Central memory CD8-positive, alpha-beta T cell (primary cell): ENCODE data around the gene EXD3.

ENCODE experiments used
- ATAC-seq: fragments of 150-1000 bp; cut with Tn5 transposase; replicated peaks from 2 replicates; pipeline ENCODE4 v1.10.0; 2022; ENCODE audit warnings: mild to moderate bottlenecking, moderate FRiP score, moderate number of reproducible peaks; ENCODE audit not compliant: poor library complexity, severe bottlenecking; ENCODE audit errors: extremely low read depth
- DNase-seq, 2 donors: peaks; one replicate each; pipeline ENCODE4 v3.0.0; 2021; ENCODE audit warnings: low spot score in 2 of 2
- H3K27ac Mint-ChIP-seq: one replicate; pipeline ENCODE4 v1.8.0; 2022; ENCODE audit warnings: low read depth, mild to moderate bottlenecking, moderate library complexity, mixed read lengths
- H3K27me3 Mint-ChIP-seq: one replicate; pipeline ENCODE4 v1.8.0; 2022; ENCODE audit warnings: mixed read lengths
- H3K36me3 Mint-ChIP-seq: one replicate; pipeline ENCODE4 v1.8.0; 2022; ENCODE audit warnings: mild to moderate bottlenecking, moderate library complexity, mixed read lengths; ENCODE audit not compliant: insufficient read depth
- H3K4me1 Mint-ChIP-seq: one replicate; pipeline ENCODE4 v1.8.0; 2022; ENCODE audit warnings: mixed read lengths
- H3K4me3 Mint-ChIP-seq: one replicate; pipeline ENCODE4 v1.8.0; 2022; ENCODE audit warnings: mild to moderate bottlenecking, moderate library complexity, mixed read lengths
- H3K9me3 Mint-ChIP-seq: one replicate; pipeline ENCODE4 v1.8.0; 2022; ENCODE audit warnings: mixed read lengths

Gene EXD3

DNA sequence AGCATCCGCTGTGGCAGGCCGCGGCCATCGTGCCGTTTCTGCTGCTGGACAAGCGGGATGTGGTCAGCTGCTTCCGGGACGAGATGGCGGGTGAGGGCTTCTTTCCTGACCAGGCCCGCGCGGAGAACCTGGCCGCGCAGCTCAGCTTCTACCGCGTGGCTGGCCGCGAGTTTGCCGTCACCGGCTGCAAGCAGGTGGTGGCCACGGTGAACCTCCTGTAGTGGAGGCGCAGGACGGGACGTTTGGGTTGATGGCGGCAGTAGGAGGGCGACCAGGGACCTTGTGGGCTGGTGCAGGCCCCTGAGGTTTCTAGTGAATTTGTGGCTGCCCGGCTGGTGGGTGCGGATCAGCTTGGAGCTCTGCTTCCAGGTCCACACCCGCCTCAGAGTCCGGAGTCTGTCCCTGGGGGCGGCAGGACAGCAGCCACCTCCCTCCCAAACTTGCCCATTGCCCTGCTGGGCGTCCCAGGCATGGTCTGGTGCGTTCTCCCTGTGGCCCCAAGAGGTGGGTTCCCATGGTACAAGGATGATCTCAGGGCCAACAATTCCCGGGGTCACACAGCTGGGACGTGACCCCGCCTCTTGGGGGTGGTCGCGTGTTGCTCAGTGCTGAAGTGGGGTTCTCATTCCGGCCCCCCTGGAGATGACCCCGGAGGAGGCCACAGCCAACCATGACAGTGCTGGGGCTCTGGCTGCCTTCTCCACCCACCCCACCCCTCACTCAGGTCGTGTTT, 143.1 kb downstream of the EXD3 start:
- no peaks in the 10 kb centered on the region for H3K9me3 Mint-ChIP-seq
- H3K4me3 Mint-ChIP-seq, result no peak overlapping the region
- ATAC-seq, result no peak
- no peak for DNase-seq
- no peak overlapping the region for H3K27ac Mint-ChIP-seq
- H3K27me3 Mint-ChIP-seq, result no peaks in the 10 kb centered on the region
- peaks cover 5% of the 10 kb centered on the region for H3K36me3 Mint-ChIP-seq
- H3K4me1 Mint-ChIP-seq, result peaks cover 13% of the 10 kb centered on the region

DNA sequence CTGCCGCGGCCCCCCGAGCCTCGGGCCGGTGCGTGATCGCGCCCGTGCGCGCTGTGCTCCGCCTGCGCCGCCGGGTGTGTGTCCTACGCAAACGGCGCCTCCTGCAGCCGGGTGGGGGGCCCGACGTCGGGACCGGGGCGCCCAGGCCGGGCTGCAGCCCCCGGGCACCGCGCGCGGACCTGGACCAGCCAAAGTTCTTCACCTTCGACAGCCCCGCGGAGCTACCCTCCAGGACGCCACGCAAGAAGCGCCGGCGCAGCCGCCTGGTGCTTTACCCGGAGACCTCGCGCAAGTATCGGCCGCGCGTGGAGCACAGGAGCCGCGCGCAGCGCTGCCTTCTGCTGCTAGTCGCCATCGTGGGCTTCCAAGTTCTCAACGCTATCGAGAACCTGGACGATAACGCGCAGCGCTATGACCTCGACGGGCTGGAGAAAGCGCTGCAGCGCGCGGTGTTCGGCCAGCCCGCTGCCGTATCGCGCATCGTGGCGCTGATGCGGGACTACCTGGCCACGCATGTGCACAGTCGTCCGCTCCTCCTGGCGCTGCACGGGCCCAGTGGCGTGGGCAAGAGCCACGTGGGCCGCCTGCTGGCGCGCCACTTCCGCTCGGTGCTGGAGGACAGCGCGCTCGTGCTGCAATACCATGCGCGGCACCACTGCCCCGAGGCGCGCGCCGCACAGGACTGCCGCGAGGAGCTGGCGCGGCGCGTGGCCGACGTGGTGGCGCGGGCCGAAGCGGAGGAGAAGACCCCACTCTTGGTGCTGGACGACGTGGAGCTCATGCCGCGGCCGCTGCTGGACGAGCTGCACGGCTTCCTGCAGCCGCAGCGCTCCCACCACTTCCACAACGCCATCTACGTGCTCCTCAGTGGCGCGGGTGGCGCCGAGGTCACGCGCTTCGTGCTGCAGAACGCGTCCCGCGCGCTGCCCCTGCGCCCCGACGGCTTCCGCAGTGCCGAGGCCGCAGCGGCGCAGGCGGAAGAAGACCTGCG, 143.9 kb downstream of the EXD3 start:
- H3K27ac Mint-ChIP-seq, result no peak overlapping the region
- peaks cover 19% of the 10 kb centered on the region for H3K4me1 Mint-ChIP-seq
- no peak overlapping the region for H3K4me3 Mint-ChIP-seq
- no peak for DNase-seq
- H3K27me3 Mint-ChIP-seq, result no peaks in the 10 kb centered on the region
- H3K36me3 Mint-ChIP-seq, result peaks cover 5% of the 10 kb centered on the region
- H3K9me3 Mint-ChIP-seq, result no peaks in the 10 kb centered on the region
- ATAC-seq, result no peak

DNA sequence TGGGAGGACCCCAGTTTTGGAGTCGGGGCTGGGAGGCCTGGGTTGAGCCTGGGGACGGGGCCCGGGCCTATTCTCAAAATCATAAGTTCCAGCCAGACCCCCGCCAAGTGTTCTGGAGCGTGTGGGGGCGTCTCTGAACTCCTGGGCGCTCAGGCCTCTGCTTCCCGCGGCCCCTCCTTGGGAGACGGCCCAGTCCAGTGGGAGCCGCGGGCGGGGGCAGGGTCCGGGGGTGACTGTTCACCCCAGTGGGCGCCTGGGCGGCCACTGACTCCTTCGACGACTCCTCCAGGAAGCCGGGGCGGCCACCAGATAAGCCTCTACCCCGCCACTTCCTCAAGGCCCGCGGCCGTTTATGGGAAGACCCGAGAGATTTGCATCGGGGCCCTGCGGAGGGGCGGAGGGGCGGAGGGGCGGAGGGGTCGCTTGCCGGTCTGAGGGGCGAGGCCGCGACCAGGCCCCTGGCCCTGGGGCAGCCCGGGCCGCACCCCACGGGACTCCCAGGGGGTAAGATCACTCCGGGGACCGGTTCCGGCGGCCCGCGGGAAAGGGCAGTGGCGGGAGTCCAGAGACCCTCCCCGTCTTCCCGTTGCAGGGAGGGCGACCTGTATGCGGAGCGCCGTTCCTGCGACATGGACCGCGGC, 144.8 kb downstream of the EXD3 start:
- Mint-ChIP-seq H3K9me3 (no peaks in the 10 kb centered on the region), H3K4me1 (peaks cover 19% of the 10 kb centered on the region), H3K27ac (no peak overlapping the region), H3K4me3 (peak overlapping the region; percentile 64), H3K27me3 (no peaks in the 10 kb centered on the region), H3K36me3 (peaks cover 5% of the 10 kb centered on the region)
- ATAC-seq (no peak), DNase-seq (no peak)

DNA sequence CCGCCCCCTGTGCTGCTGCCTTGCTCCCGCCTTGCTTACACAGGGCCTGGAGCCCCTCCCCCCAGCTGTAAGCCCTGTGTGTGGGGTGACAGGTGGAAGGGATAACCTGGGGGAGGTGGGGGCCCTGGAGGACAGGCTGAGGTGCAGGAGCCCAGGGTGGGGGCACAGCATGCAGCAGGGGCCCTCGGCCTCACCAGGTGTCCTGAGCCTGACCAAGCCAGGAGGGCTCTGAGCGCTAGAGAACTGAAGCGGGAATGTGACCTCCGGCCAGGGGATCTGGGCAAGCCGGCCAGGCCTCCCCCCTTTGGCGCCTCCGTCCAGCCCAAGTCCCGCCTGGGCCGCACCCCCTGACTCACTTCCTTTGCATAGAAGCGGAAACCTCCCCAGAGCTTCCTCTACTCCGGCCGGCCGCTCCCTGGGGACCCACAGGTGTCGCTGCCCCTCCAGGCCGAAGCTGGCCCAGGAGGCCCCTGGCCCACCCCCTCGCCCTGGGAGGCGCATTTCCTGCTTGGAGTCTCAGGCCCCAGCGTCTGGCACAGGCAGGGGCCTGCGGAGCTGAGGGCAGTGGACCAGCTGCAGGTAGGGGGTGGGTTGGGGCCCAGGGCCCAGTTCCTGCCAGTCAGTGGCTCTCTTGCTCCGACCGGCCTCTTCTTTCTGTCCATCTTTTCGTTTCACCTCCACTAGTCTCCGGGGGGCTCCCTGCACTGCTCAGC, 145.5 kb downstream of the EXD3 start, which contains the start of gene TOR4A:
TOR4A (plus strand) TSS at position 398 of the 713 bp plus-strand sequence. CDS start 964 bp downstream, outside the sequence.
- Mint-ChIP-seq H3K27me3 (no peaks in the 10 kb centered on the region), H3K36me3 (peaks cover 5% of the 10 kb centered on the region), H3K9me3 (no peaks in the 10 kb centered on the region), H3K4me1 (peaks cover 19% of the 10 kb centered on the region), H3K4me3 (peak within 1 kb of the TSS; percentile 64), H3K27ac (peak within 1 kb of the TSS; percentile 35)
- ATAC-seq (peak; percentile 54), DNase-seq (no peak)

DNA sequence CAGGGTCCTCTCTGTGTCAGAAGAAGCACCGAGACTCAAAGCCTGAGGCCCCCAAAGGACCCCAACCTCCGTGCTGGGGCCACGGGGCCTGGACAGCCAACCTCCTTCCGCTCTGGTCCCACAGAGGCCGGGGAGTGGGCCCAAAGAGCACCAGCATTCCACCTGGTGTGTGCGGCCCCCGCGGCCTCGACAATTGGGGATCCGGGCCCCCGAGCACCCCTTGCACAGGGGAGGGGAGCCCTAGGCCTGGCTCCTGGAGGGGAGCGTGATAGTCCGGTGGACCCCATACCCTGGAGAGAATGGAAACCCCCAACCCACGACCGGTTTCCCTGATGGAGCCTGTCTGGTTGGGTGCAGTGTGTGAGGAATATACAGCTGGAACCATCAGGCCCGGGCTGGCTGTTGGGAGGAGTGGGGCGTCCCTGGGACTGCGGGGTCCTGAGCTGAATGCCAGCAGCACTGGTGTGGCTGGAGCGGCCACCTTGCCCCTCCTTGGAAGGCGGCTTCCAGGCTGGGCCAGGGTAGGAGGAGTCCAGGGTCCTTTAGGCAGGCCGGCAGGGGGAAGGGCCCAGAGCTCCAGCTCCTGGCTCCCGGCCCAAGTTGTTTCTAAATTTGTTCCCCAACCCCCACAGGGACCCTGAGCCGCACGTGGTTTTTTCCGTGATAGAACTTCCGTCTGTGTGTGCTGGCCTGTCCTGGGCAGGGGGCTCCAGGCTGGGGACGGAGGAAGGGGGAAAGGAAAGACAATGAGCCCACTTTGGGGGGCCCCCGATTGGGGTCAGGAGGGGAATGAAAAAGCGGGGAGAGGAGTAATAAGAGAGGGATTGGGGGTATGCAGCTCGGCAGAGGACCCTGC, 146.3 kb downstream of the EXD3 start:
- Mint-ChIP-seq H3K4me1 (peaks cover 19% of the 10 kb centered on the region), H3K27me3 (no peaks in the 10 kb centered on the region), H3K4me3 (peak overlapping the region; percentile 64), H3K27ac (peak overlapping the region; percentile 35), H3K9me3 (no peaks in the 10 kb centered on the region), H3K36me3 (peaks cover 5% of the 10 kb centered on the region)
- ATAC-seq (no peak), DNase-seq (no peak)

DNA sequence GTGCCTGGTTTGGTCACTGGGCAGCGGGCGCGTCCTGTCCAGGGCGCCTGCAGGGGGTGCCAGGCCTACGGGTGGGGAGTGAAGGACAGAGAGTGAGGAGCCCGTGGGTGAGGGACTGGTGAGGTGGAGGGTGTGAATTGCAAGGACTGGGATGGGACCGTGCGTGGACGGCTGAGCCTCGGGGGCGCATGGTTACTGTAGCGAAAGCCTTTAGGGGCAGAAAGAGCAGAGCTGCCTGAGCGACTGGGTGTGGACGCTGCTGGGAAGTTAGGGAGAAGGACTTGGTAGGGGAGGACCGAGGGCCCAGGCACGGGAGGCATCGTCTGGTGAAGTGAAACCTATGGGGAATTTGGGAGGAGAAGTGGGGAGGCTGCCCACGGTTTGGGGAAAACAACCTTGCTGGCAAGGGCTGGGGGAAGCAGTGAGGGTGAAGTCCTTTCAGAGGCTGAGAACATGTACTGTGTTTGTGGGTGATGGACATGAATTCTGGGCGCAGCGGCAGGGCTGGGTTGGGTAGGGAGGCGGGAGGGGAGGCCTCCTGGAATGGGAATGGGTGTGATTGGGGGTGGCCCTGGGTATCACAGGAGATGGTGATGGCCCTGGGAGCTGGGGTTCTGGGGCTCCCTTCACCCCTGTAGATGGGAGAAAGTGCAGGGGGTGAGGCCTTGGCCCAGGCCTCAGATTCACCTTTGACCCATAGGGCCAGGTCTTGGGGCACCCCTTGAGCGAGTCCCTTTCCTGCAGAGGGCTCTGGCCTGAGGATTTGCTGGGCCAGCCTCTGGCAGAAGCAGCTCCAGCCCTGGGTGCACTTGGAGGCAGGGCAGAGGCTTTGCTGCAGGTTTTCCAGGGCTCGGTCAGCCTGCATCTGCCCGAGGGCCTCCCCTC, 147.1 kb downstream of the EXD3 start:
- H3K4me1 Mint-ChIP-seq, result peaks cover 25% of the 10 kb centered on the region
- no peaks in the 10 kb centered on the region for H3K27me3 Mint-ChIP-seq
- H3K4me3 Mint-ChIP-seq, result peak overlapping the region; percentile 5
- H3K36me3 Mint-ChIP-seq, result peaks cover 7% of the 10 kb centered on the region
- H3K9me3 Mint-ChIP-seq, result no peaks in the 10 kb centered on the region
- no peak for ATAC-seq
- DNase-seq, result no peak
- H3K27ac Mint-ChIP-seq, result peak overlapping the region; percentile 77

DNA sequence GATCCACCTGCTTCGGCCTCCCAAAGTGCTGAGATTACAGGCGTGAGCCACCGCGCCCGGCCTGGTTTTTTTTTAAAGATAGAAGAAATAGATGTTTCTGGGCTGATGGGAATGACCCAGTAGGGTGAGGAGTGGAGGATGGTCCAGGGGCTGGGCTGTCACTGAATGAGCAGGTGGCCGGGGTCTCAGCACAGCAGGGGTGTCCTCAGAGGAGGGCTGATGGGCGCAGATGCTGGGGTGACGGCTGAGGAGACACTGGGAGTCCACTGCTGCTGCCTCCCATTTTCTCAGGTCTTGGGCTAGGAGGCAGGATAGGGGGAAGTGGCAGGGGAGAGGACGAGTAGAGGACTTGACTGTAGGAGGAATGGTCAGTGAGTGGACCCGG, 147.8 kb downstream of the EXD3 start:
- no peak for DNase-seq
- Mint-ChIP-seq H3K36me3 (peaks cover 7% of the 10 kb centered on the region), H3K27me3 (no peaks in the 10 kb centered on the region), H3K4me1 (peaks cover 25% of the 10 kb centered on the region), H3K9me3 (no peaks in the 10 kb centered on the region), H3K27ac (peak overlapping the region; percentile 77), H3K4me3 (peak overlapping the region; percentile 5)
- ATAC-seq, result no peak

DNA sequence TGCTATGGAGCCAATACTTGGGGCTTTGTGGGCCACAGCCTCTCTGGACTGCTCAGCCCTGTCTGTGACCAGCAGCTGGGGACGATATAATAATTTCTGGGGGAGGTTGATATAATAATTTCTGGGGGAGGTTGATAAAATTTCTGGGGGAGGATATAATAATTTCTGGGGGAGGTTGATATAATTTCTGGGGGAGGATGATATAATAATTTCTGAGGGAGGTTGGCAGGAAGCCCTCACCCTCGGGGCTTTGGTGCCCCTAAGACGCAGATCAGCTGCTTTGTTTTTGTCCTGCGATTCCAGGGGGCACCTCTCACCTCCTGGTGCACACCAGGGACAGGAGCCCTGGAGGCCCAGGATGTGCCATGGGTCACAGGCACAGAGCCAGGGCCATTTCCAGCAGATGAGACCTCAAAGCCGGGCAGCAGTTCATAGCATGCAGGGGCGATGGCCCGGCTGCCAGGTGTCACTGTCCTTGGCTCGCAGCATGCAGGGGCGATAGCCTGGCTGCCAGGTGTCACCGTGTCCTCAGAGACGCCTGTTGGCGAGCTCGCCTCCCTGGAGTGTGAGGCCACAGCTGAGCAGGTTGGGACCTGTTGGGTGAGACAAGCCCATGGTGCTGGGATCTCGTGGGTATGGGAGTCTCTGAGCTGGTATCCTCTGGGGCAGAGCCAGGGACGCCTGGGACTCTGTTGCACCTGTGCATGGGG, 149.2 kb downstream of the EXD3 start:
- Mint-ChIP-seq H3K9me3 (no peaks in the 10 kb centered on the region), H3K4me3 (no peak overlapping the region), H3K36me3 (peaks cover 11% of the 10 kb centered on the region), H3K4me1 (peaks cover 25% of the 10 kb centered on the region), H3K27me3 (no peaks in the 10 kb centered on the region), H3K27ac (no peak overlapping the region)
- no peak for ATAC-seq
- DNase-seq, result no peak

DNA sequence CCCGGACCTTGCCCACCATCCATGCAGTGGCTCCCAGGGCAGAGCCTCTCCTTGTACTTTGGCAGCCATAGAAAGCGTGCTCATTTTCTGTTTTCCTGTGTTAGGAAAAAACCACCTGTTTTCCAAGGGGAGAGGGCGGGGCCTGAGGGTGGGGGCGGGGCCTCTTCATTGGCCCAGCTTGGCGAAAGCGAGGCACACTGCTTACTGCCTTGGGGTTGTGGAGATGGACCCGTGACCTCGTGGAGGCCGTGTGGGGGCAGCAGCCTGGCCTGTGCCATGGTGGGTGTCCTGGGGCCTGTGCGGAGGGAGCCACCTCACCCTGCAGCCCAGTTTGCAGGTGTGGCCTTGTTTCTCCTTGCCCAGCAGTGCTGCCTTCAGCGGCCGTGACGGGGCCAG, 149.9 kb downstream of the EXD3 start:
- Mint-ChIP-seq H3K27me3 (no peaks in the 10 kb centered on the region), H3K27ac (no peak overlapping the region), H3K36me3 (peaks cover 13% of the 10 kb centered on the region), H3K4me3 (no peak overlapping the region), H3K4me1 (peaks cover 25% of the 10 kb centered on the region), H3K9me3 (no peaks in the 10 kb centered on the region)
- ATAC-seq, result no peak
- DNase-seq, result no peak

DNA sequence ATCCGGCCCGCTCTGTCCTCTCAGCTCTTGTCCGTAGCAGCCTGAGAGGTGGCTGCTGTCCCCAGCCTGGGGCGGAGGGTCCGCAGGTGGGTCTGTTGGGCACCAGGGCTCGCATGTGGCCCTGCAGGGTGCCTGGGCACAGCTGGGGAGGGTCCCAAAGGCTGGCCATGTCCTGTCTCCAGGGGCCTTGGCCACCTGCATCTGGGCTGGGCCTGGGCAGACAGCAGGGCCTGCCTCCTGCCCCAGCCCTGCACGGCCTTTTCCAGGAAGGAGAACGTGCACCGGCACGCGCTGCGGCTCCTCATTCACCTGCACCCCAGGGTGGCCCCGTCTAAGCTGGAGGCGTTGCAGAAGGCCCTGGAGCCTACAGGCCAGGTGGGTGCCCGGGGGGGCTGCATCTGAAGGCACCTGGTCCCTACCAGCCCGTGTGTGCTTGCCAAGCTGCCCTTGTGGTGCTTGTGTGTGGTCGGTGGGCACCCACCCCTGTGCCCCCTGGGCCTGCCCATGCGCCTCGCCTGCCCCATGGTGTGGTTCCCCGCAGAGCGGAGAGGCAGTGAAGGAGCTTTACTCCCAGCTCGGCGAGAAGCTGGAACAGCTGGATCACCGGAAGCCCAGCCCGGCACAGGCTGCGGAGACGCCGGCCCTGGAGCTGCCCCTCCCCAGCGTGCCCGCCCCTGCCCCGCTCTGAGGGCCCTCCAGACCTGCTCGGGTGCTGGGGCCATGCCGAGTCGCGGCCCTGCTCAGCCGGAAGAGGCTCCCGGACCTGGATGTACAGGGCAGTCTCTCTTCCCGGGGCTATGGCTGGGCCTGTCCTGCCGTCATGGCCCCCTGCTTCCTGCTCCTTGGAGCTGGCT, 150.5 kb downstream of the EXD3 start:
- Mint-ChIP-seq H3K4me3 (no peak overlapping the region), H3K4me1 (peaks cover 22% of the 10 kb centered on the region), H3K27me3 (no peaks in the 10 kb centered on the region), H3K9me3 (no peaks in the 10 kb centered on the region), H3K27ac (no peak overlapping the region), H3K36me3 (peaks cover 15% of the 10 kb centered on the region)
- ATAC-seq (no peak), DNase-seq (no peak)
